Measurements from ENCODE around the gene PSME3IP1. TPM values are rescaled to one million over a fixed set of nuclear protein-coding genes. Genes with fewer than 3 reads are reported as not detected.
A peak's percentile ranks its signal among the peaks of the same experiment; 100 is the strongest.
"Not testable (repeated sequence)": the region's sequence is repeated elsewhere in the genome, so short reads cannot be mapped to it uniquely, and the experiment has no call there.

PSME3IP1 gene
- total RNA-seq, 1 experiment from 2014 or later: 45.6 TPM

- no TSS peak for BruUV-seq (replicated peaks)
- Histone ChIP-seq H3K36me3 (ENCODE audit: low read depth, low read length) (no peaks in the 10 kb centered on the region), H3K27ac (ENCODE audit: low read length) (peak overlapping the region; percentile 87), H3K4me3 (ENCODE audit: low read length) (no peak overlapping the region; the same call in 1 of the 2 replicates), H2AFZ (ENCODE audit: low read length) (no peak overlapping the region), H3K27me3 (ENCODE audit: low read length) (no peaks in the 10 kb centered on the region), H3K79me2 (ENCODE audit: low read length) (peaks cover 88% of the 10 kb centered on the region), H3K9me2 (replicated peaks; ENCODE audit: low read length) (no peaks in the 10 kb centered on the region), H3K9ac (ENCODE audit: low read length) (peak overlapping the region; percentile 1; the same call in 1 of the 2 replicates), H4K20me1 (ENCODE audit: low read length) (no peaks in the 10 kb centered on the region), H3K4me2 (ENCODE audit: low read length) (peak overlapping the region; percentile 64), H3K9me3 (ENCODE audit: low read length) (no peaks in the 10 kb centered on the region), H3K4me1 (ENCODE audit: insufficient read depth, low read length) (peaks cover 63% of the 10 kb centered on the region), H3F3A (ENCODE audit: low read length, unreplicated experiment) (no peaks in the 10 kb centered on the region)
- intact Hi-C loops (cut with micrococcal nuclease): loop anchor here (5.0 kb wide), 2 partner anchors 56 to 111 kb away; partner anchors contain the start of gene ARL2BP
- ChIA-PET CTCF (no interaction called here), POLR2A (ENCODE audit: unreplicated experiment) (no interaction called here)
- DNase-seq (peak; percentile 70), ATAC-seq (peak; percentile 25)
- TF ChIP-seq EZH2phosphoT487 (IDR thresholded peaks at IDR 0.05; ENCODE audit: borderline replicate concordance, low read length): no peak
Measured at GRCh38 chr16:57191056-57191571, 5.3 kb upstream of the PSME3IP1 start.

- Histone ChIP-seq H3F3A (ENCODE audit: low read length, unreplicated experiment) (no peaks in the 10 kb centered on the region), H3K9ac (ENCODE audit: low read length) (0 out of 2 replicates have a peak overlapping the region, but pooled peaks have one; percentile 1), H3K36me3 (ENCODE audit: low read depth, low read length) (no peaks in the 10 kb centered on the region), H3K9me3 (ENCODE audit: low read length) (no peaks in the 10 kb centered on the region), H3K27ac (ENCODE audit: low read length) (peak overlapping the region; percentile 87), H3K79me2 (ENCODE audit: low read length) (peaks cover 85% of the 10 kb centered on the region), H2AFZ (ENCODE audit: low read length) (no peak overlapping the region), H3K4me2 (ENCODE audit: low read length) (peak overlapping the region; percentile 64), H4K20me1 (ENCODE audit: low read length) (no peaks in the 10 kb centered on the region), H3K9me2 (replicated peaks; ENCODE audit: low read length) (no peaks in the 10 kb centered on the region), H3K4me1 (ENCODE audit: insufficient read depth, low read length) (peaks cover 60% of the 10 kb centered on the region), H3K4me3 (ENCODE audit: low read length) (no peak overlapping the region), H3K27me3 (ENCODE audit: low read length) (no peaks in the 10 kb centered on the region)
- POLR2A ChIA-PET (ENCODE audit: unreplicated experiment): no interaction called here
- intact Hi-C loops (cut with micrococcal nuclease): loop anchor here (5.0 kb wide), 2 partner anchors 57 to 112 kb away; partner anchors contain the start of gene ARL2BP
- TF ChIP-seq EZH2phosphoT487 (IDR thresholded peaks at IDR 0.05; ENCODE audit: borderline replicate concordance, low read length) (no peak), EZH2 (IDR thresholded peaks at IDR 0.05; ENCODE audit: low read length, unreplicated experiment) (no peak), CTCF (conservative IDR thresholded peaks at IDR 0.05; ENCODE audit: low read depth, low read length) (no peak)
- CTCF ChIA-PET: no interaction called here
- ATAC-seq (no peak), DNase-seq (no peak)
- BruUV-seq (replicated peaks): no TSS peak
Measured at GRCh38 chr16:57190136-57190535, 4.3 kb upstream of the PSME3IP1 start.

GRCh38 chr16:57189527-57189926 lies 3.7 kb upstream of the PSME3IP1 start:
- intact Hi-C loops (cut with micrococcal nuclease); ATAC-seq: not testable (repeated sequence)

More at GRCh38 chr16:57189527-57189926, 3.7 kb upstream of the PSME3IP1 start:
- H4K20me1 ChIP-seq (ENCODE audit: low read length); H2AFZ ChIP-seq (ENCODE audit: low read length); H3F3A ChIP-seq (ENCODE audit: low read length, unreplicated experiment); BruUV-seq (replicated peaks); H3K27me3 ChIP-seq (ENCODE audit: low read length); H3K9me2 ChIP-seq (replicated peaks; ENCODE audit: low read length); POLR2A ChIA-PET (ENCODE audit: unreplicated experiment); H3K27ac ChIP-seq (ENCODE audit: low read length); H3K9me3 ChIP-seq (ENCODE audit: low read length); H3K4me2 ChIP-seq (ENCODE audit: low read length); H3K9ac ChIP-seq (ENCODE audit: low read length); H3K4me3 ChIP-seq (ENCODE audit: low read length); DNase-seq; H3K36me3 ChIP-seq (ENCODE audit: low read depth, low read length): not testable (repeated sequence)
- CTCF ChIA-PET: interaction anchor here (0.6 kb wide), 1 partner anchor 97 kb away, joined by 5 read pairs; no protein-coding TSS in a partner anchor
- peaks cover 89% of the 10 kb centered on the region for H3K79me2 ChIP-seq (ENCODE audit: low read length)
- H3K4me1 ChIP-seq (ENCODE audit: insufficient read depth, low read length): peaks cover 59% of the 10 kb centered on the region

Measured in PC-3 (cell line).